GM12874 (cell line): ENCODE results near the gene NFASC.

Experiments used
- TF ChIP-seq, protein P1 (sequence below): IDR thresholded peaks from 2 replicates; pipeline ENCODE4 v1.5.1; 2011; ENCODE audit warnings: low read depth, mild to moderate bottlenecking, control low read depth, low read length, moderate library complexity; ENCODE audit not compliant: insufficient read depth

Gene NFASC

GRCh38 chr1:204887846-204888245 is 17.2 kb downstream of the NFASC start:
- TF ChIP-seq, protein P1, sequence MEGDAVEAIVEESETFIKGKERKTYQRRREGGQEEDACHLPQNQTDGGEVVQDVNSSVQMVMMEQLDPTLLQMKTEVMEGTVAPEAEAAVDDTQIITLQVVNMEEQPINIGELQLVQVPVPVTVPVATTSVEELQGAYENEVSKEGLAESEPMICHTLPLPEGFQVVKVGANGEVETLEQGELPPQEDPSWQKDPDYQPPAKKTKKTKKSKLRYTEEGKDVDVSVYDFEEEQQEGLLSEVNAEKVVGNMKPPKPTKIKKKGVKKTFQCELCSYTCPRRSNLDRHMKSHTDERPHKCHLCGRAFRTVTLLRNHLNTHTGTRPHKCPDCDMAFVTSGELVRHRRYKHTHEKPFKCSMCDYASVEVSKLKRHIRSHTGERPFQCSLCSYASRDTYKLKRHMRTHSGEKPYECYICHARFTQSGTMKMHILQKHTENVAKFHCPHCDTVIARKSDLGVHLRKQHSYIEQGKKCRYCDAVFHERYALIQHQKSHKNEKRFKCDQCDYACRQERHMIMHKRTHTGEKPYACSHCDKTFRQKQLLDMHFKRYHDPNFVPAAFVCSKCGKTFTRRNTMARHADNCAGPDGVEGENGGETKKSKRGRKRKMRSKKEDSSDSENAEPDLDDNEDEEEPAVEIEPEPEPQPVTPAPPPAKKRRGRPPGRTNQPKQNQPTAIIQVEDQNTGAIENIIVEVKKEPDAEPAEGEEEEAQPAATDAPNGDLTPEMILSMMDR: no peak

DNA sequence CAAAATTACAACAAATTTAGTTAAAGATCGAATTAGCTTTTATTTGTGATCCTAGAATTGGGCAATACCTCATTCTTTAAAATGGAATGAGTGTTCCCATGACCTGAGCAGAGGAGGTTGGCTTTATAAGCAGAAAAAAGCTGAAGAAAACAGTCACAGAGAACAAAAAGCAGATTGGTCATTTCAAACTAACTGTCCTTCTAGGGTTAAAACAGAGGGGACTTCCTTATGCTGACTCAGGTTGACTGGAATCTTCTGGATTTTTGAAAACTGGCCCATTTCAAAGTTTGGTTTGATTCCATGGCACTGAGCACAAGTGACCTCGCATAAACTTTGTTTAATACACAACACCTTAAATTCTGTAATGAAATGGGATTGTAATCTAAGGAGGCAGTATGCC is 17.6 kb downstream of the NFASC start:
- TF ChIP-seq, protein P1: no peak

DNA sequence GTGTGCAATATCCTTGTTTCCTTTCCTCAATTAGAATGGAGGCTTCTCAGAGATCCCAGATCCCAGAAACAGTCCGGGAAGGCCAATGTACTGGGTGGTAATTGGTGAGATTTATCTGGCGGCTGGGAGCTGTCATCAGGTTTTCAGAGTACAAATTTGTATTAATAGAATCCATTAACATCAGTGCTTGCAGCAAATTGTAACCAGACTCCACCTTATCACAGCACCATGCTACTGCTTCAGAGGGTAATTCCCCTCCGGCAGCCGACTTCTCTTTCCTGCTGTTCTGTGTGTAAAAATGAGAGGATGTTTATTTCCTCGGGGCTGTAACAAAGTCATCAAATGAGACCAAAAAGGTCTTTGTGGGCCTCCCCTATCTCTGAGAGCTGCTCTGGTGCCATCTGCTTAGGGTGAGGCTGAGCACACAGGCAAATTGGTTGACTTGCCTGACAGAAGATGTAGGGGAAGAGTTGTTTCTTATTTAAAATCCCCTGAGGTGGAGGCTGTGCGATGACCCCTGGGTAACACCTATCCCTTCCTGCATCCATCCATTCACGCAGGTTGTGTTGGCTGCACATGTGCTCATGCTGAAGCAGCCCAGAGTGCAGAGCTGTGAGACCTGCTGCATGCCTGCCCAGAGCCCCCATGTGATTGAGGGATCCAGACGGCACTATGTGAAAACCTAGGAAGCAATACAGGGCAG is 19.2 kb downstream of the NFASC start:
- TF ChIP-seq, protein P1: no peak

- TF ChIP-seq, protein P1: no peak
Observed at GRCh38 chr1:204891860-204892259, 21.2 kb downstream of the NFASC start.

DNA sequence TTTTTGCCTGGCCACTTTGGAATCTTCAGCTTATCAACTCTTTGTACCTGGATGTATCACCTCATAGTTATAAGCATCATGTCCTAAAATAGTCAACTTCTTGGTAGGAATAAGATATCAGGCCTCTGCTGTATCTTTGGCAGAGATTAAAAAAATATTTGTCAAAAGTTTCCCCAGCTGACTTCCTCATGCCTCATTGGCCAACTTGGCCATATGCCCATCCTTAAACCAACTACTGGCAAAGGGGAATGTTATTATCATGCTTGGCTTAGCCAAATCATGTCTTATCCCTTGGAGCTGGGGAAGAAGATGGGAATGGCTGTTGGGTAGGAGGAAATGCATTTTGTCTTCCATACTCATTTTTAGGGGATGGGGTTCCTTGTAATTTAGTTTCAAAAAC is 23.4 kb downstream of the NFASC start:
- TF ChIP-seq, protein P1: no peak

DNA sequence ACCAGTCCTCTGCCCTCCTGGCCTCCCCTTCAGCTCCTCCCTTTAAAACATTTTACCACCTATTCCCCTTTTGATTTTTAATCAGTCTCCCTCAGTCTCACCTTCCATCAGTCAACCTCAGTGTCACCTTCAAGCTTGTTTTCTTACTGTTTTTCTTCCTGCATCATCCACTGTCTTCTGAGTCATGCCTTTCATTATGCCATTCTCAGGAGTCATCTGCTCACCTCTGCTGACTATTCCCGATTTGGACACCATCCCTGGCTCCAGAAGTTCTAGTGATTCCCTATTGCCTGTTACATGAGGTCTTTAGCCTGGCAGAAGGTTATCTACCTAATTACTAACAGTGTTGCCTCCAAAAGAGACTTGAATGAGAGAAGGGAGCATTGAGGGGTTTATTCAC is 23.9 kb downstream of the NFASC start:
- TF ChIP-seq, protein P1: no peak

DNA sequence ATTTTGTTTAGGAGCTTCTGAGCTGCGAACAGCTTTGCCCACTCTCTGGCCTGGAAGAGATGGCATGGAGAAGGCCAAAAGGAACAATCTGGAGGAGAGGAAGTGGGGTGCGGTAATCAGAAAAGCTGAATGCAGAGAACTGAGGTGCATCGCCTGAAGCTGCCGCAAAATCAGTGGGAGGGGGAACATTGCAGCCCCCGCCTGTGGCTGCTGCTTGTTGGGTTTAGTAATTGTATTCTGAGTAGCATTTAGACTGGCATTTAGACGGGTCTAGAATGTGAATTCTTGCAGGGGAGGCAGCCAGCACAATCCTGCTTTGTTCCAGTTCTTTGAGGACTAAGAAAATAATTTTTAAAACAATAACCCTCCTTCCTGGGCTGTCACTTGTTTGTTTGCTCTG is 25.4 kb downstream of the NFASC start:
- TF ChIP-seq, protein P1: no peak
